ENCODE results near the gene ARHGEF16. TPM values are rescaled to one million over a fixed set of nuclear protein-coding genes. Genes with fewer than 3 reads are reported as not detected.

The ARHGEF16 gene
- polyA plus RNA-seq, 1 experiment, result 0.04 TPM

GRCh38 chr1:3413975-3414710, 40.3 kb upstream of the ARHGEF16 start:
- ChIA-PET CTCF (no interaction called here), POLR2A (no interaction called here)
- Histone ChIP-seq H3K4me3 (ENCODE audit: low read depth, low read length) (no peak overlapping the region), H3K27me3 (ENCODE audit: control insufficient read depth, insufficient read depth, low read length) (no peaks in the 10 kb centered on the region; the same call in 1 of the 2 replicates), H3K36me3 (ENCODE audit: control insufficient read depth, insufficient read depth, low read length) (no peaks in the 10 kb centered on the region)
- TF ChIP-seq, protein P1, sequence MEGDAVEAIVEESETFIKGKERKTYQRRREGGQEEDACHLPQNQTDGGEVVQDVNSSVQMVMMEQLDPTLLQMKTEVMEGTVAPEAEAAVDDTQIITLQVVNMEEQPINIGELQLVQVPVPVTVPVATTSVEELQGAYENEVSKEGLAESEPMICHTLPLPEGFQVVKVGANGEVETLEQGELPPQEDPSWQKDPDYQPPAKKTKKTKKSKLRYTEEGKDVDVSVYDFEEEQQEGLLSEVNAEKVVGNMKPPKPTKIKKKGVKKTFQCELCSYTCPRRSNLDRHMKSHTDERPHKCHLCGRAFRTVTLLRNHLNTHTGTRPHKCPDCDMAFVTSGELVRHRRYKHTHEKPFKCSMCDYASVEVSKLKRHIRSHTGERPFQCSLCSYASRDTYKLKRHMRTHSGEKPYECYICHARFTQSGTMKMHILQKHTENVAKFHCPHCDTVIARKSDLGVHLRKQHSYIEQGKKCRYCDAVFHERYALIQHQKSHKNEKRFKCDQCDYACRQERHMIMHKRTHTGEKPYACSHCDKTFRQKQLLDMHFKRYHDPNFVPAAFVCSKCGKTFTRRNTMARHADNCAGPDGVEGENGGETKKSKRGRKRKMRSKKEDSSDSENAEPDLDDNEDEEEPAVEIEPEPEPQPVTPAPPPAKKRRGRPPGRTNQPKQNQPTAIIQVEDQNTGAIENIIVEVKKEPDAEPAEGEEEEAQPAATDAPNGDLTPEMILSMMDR (IDR thresholded peaks at IDR 0.05; ENCODE audit: insufficient read depth, low read depth, low read length), result no peak
- DNase-seq (ENCODE audit: low read depth), result no peak

- CTCF ChIA-PET, result no interaction called here
- TF ChIP-seq, protein P1 (IDR thresholded peaks at IDR 0.05; ENCODE audit: insufficient read depth, low read depth, low read length), result no peak
- H3K27me3 ChIP-seq (ENCODE audit: control insufficient read depth, insufficient read depth, low read length), result peaks cover 2% of the 10 kb centered on the region; the same call in 1 of the 2 replicates
- no peaks in the 10 kb centered on the region for H3K36me3 ChIP-seq (ENCODE audit: control insufficient read depth, insufficient read depth, low read length)
- POLR2A ChIA-PET, result no interaction called here
- H3K4me3 ChIP-seq (ENCODE audit: low read depth, low read length), result no peak overlapping the region
- DNase-seq (ENCODE audit: low read depth), result no peak
Measured at GRCh38 chr1:3415260-3416090, 39.0 kb upstream of the ARHGEF16 start.

DNA sequence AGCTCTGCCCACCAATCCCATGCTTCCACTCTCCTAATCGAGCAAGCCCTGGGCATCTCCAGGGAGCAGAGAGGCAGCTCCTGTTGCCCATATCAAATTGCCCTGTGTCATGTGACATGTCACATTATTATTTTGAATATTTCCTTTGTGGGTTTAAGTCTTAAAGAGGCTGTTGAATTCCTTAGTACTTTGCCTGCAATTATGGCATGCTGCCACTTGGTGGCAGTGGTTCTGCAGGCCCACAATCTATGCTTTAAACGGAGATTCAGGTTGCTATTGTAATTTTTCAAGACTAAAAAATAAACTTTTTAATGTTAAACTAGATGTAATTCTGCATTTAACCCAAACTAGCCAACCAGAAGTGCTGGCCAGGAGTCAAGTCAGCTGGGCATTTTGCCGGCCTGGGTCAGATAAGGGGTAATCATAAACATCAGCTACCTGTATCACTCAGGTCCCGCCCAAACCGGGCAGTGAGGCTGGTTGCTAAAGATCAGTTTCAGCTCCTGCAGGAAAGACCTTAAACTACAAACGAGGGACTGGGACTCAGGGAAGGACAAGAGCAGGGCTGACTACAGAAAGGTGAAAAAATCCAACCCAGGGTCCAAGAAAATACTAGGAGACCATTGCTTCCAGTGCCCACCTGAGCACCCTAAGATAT, 37.3 kb upstream of the ARHGEF16 start:
- no peak for DNase-seq (ENCODE audit: low read depth)
- Histone ChIP-seq H3K4me3 (ENCODE audit: low read depth, low read length) (no peak overlapping the region), H3K27me3 (ENCODE audit: control insufficient read depth, insufficient read depth, low read length) (peaks cover 6% of the 10 kb centered on the region; the same call in 1 of the 2 replicates), H3K36me3 (ENCODE audit: control insufficient read depth, insufficient read depth, low read length) (no peaks in the 10 kb centered on the region)
- CTCF ChIA-PET, result no interaction called here
- TF ChIP-seq, protein P1 (IDR thresholded peaks at IDR 0.05; ENCODE audit: insufficient read depth, low read depth, low read length), result peak; percentile 31; the same call in 1 of the 2 replicates
- POLR2A ChIA-PET, result no interaction called here

DNA sequence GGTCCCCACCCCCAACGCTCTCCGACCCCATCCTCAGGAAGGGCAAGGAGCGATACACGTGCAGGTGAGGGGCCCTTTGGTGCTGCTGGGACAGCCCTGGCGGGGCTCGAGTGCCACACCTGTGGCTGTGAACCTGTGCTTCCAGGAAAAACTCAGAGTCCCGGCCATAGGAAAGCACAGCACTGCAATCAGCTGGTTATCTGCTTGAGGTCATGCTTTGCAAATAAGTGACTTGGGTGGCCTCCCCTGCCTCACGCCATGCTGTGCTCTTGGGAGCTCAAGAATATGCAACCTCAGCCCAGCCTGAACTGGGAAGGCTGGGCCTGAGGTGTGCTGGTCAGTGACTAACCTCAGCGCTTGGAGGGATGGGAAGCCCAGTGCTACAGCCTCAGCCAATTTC, 36.5 kb upstream of the ARHGEF16 start:
- POLR2A ChIA-PET, result no interaction called here
- TF ChIP-seq, protein P1 (IDR thresholded peaks at IDR 0.05; ENCODE audit: insufficient read depth, low read depth, low read length), result no peak
- Histone ChIP-seq H3K27me3 (ENCODE audit: control insufficient read depth, insufficient read depth, low read length) (peaks cover 6% of the 10 kb centered on the region; the same call in 1 of the 2 replicates), H3K36me3 (ENCODE audit: control insufficient read depth, insufficient read depth, low read length) (no peaks in the 10 kb centered on the region), H3K4me3 (ENCODE audit: low read depth, low read length) (no peak overlapping the region)
- DNase-seq (ENCODE audit: low read depth), result no peak
- CTCF ChIA-PET, result no interaction called here

- H3K27me3 ChIP-seq (ENCODE audit: control insufficient read depth, insufficient read depth, low read length), result peaks cover 6% of the 10 kb centered on the region; the same call in 1 of the 2 replicates
- ChIA-PET POLR2A (no interaction called here), CTCF (no interaction called here)
- TF ChIP-seq, protein P1 (IDR thresholded peaks at IDR 0.05; ENCODE audit: insufficient read depth, low read depth, low read length), result no peak
- no peaks in the 10 kb centered on the region for H3K36me3 ChIP-seq (ENCODE audit: control insufficient read depth, insufficient read depth, low read length)
- no peak for DNase-seq (ENCODE audit: low read depth)
- no peak overlapping the region for H3K4me3 ChIP-seq (ENCODE audit: low read depth, low read length)
Measured at GRCh38 chr1:3418600-3418999, 35.9 kb upstream of the ARHGEF16 start.

Measured in BJ (cell line).